ENCODE results near the gene ASPSCR1.

- TF ChIP-seq POLR2A (IDR thresholded peaks at IDR 0.05; ENCODE audit: low read depth, low read length), result no peak
- no peak for TF ChIP-seq POLR2AphosphoS5 (IDR thresholded peaks at IDR 0.05; ENCODE audit: low read depth, low read length)
- TF ChIP-seq PAX5 (IDR thresholded peaks at IDR 0.05; ENCODE audit: insufficient read depth, low read length, severe bottlenecking), result no peak
- TF ChIP-seq TAF1 (IDR thresholded peaks at IDR 0.05; ENCODE audit: low read depth, low read length), result no peak
- no peak for TF ChIP-seq SPI1 (IDR thresholded peaks at IDR 0.05; ENCODE audit: low read depth, low read length)
Observed at GRCh38 chr17:81955058-81955681, 22.3 kb upstream of the ASPSCR1 start.

Data from GM12891 (cell line).